Stimulated activated CD4-positive, alpha-beta T cell treated with anti-CD3 and anti-CD28 coated beads, Interleukin-1b, Interleukin-23, amount 100 ng/mL, for 48 hours (primary cell): ENCODE results near the gene LCAT.
A peak's percentile ranks its signal among the peaks of the same experiment; 100 is the strongest.
"Not testable (repeated sequence)": the region's sequence is repeated elsewhere in the genome, so short reads cannot be mapped to it uniquely, and the experiment has no call there.

ENCODE experiments used
- DNase-seq: peaks from one replicate; pipeline ENCODE4 v3.0.0-alpha.2; 2020

Gene LCAT

GRCh38 chr16:67943619-67944504, at the start of gene LCAT:
Gene LCAT, minus strand, starts transcription at chr16:67944120. Its CDS starts 19 bp downstream, at chr16:67944101.
- no peak for DNase-seq

- DNase-seq, result peak; percentile 85
Observed at GRCh38 chr16:67993207-67994039, 49.5 kb upstream of the LCAT start.

- no peak for DNase-seq
Observed at GRCh38 chr16:67992661-67993206, 48.8 kb upstream of the LCAT start.

GRCh38 chr16:67990018-67990386, 46.1 kb upstream of the LCAT start:
- no peak for DNase-seq

- DNase-seq, result no peak
Observed at GRCh38 chr16:67989322-67990017, 45.5 kb upstream of the LCAT start.

GRCh38 chr16:67988675-67989074, 44.8 kb upstream of the LCAT start:
- DNase-seq, result no peak

GRCh38 chr16:67987460-67988160, 43.7 kb upstream of the LCAT start:
- DNase-seq, result no peak

- DNase-seq, result no peak
Observed at GRCh38 chr16:67986949-67987348, 43.0 kb upstream of the LCAT start.

- DNase-seq, result no peak
Observed at GRCh38 chr16:67982011-67982696, 38.2 kb upstream of the LCAT start.

- no peak for DNase-seq
Observed at GRCh38 chr16:67979955-67980678, 36.2 kb upstream of the LCAT start, which contains the start of gene DPEP3. Gene DPEP3, minus strand, starts transcription at chr16:67980499. Its CDS starts 119 bp downstream, at chr16:67980380.

GRCh38 chr16:67977469-67978227, 33.7 kb upstream of the LCAT start:
- no peak for DNase-seq

- DNase-seq, result no peak
Observed at GRCh38 chr16:67977005-67977404, 33.1 kb upstream of the LCAT start.

GRCh38 chr16:67976205-67976604, 32.3 kb upstream of the LCAT start:
- no peak for DNase-seq

GRCh38 chr16:67975321-67976105, 31.6 kb upstream of the LCAT start:
- DNase-seq, result no peak

GRCh38 chr16:67972285-67972684, 28.4 kb upstream of the LCAT start:
- DNase-seq, result not testable (repeated sequence)

- no peak for DNase-seq
Observed at GRCh38 chr16:67971111-67971510, 27.2 kb upstream of the LCAT start.

- no peak for DNase-seq
Observed at GRCh38 chr16:67969254-67970039, 25.5 kb upstream of the LCAT start.
